Tibial artery (tissue), 4 donors: ENCODE data around the gene ST6GALNAC2.

Experiments
- DNase-seq, 2 donors: peaks; one replicate each; pipeline ENCODE4 v3.0.0-alpha.2; 2019
- H3K27ac ChIP-seq, 2 donors: fragments of 200-600 bp; sonication (generic) in 1 of 2; 1 replicate in 1 of 2; 2 replicates in 1 of 2; pipeline ENCODE4 v1.5.1; 2018 to 2019; ENCODE audit warnings: mild to moderate bottlenecking in 1 of 2
- H3K27me3 ChIP-seq, 2 donors: fragments of 200-600 bp; sonication (generic) in 1 of 2; one replicate each; pipeline versions ENCODE4 v1.5.1 to v1.6.0; 2016 to 2019
- H3K36me3 ChIP-seq, 3 donors: fragments of 200-600 bp; sonication (generic) in 2 of 3; one replicate each; pipeline ENCODE4 v1.5.1; 2016 to 2019; ENCODE audit warnings: mild to moderate bottlenecking in 2 of 3
- H3K4me1 ChIP-seq, 4 donors: fragments of 200-600 bp; sonication (generic) in 2 of 4; 1 replicate in 3 of 4; 2 replicates in 1 of 4; pipeline ENCODE4 v1.5.1; 2016 to 2019
- H3K4me3 ChIP-seq, 2 donors: fragments of 200-600 bp; sonication (generic) in 1 of 2; 1 replicate in 1 of 2; 2 replicates in 1 of 2; pipeline ENCODE4 v1.5.1; 2018 to 2019; ENCODE audit warnings: mild to moderate bottlenecking in 2 of 2
- H3K9me3 ChIP-seq, 3 donors: fragments of 200-600 bp; sonication (generic) in 1 of 3; one replicate each; pipeline ENCODE4 v1.5.1; 2016 to 2019
- intact Hi-C: fragments of 100-400 bp; cut with DNase I; formaldehyde crosslinking; loops from one replicate; pipeline ENCODE4 v1.15.0; 2023; ENCODE audit warnings: low total_unique reads
- TF ChIP-seq, protein P1 (sequence below), 2 experiments: fragments of 200-600 bp in 1 of 2; fragments of 450-650 bp in 1 of 2; IDR thresholded peaks; one replicate each; pipeline ENCODE4 v1.5.1; 2017 to 2019; ENCODE audit warnings: antibody characterized with exemption in 2 of 2, mild to moderate bottlenecking in 1 of 2, moderate library complexity in 1 of 2

The ST6GALNAC2 gene

DNA sequence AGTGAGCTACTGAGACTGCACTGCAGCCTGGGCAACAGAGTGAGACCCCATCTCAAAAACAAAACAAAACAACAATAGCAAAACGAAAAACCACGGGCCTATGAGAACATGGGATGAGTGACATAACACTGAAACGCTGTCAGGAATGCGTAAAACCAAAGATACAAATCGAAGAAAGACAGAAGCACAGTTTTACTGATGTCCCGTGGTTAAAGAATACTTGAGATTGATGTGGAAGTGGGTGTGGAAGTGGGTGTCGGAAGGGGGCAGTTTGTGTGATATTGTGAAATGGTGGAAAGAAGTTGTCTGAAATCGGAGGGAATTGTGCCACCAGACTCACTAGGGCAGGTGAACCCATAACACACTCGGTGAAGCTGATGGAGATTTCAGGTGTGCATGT lies 9.5 kb downstream of the ST6GALNAC2 start:
- intact Hi-C loops: no loop called here
- DNase-seq: no peak
- H3K9me3 ChIP-seq: no peaks in the 10 kb centered on the region
- H3K27ac ChIP-seq: no peak overlapping the region
- no peaks in the 10 kb centered on the region for H3K27me3 ChIP-seq
- no peaks in the 10 kb centered on the region for H3K36me3 ChIP-seq
- H3K4me1 ChIP-seq: no peaks in the 10 kb centered on the region
- TF ChIP-seq, protein P1, sequence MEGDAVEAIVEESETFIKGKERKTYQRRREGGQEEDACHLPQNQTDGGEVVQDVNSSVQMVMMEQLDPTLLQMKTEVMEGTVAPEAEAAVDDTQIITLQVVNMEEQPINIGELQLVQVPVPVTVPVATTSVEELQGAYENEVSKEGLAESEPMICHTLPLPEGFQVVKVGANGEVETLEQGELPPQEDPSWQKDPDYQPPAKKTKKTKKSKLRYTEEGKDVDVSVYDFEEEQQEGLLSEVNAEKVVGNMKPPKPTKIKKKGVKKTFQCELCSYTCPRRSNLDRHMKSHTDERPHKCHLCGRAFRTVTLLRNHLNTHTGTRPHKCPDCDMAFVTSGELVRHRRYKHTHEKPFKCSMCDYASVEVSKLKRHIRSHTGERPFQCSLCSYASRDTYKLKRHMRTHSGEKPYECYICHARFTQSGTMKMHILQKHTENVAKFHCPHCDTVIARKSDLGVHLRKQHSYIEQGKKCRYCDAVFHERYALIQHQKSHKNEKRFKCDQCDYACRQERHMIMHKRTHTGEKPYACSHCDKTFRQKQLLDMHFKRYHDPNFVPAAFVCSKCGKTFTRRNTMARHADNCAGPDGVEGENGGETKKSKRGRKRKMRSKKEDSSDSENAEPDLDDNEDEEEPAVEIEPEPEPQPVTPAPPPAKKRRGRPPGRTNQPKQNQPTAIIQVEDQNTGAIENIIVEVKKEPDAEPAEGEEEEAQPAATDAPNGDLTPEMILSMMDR (IDR thresholded peaks at IDR 0.05): no peak
- H3K4me3 ChIP-seq: no peak overlapping the region

DNA sequence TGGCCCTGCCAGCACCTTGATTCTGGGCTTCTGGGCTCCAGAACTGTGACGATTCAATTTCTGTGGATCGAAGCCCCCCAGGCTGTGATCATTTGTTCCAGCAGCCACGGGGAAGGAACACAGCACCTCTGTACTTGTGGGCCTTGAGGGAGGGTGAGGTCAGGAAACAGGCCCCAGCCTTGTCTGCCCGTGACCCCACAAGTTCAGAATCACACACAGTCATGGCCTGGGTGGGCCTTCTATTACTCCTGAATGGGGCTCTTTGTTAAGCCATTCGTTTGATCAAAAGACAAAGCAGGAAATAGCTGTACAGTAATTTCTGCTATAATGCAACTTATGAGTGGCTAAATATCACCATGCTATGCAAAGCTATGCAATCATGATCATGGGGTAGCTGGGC lies 10.1 kb downstream of the ST6GALNAC2 start:
- Histone ChIP-seq H3K27ac (no peak overlapping the region), H3K4me3 (no peak overlapping the region), H3K27me3 (no peaks in the 10 kb centered on the region), H3K9me3 (no peaks in the 10 kb centered on the region), H3K4me1 (no peaks in the 10 kb centered on the region), H3K36me3 (no peaks in the 10 kb centered on the region)
- TF ChIP-seq, protein P1 (IDR thresholded peaks at IDR 0.05): no peak
- intact Hi-C loops: no loop called here
- no peak for DNase-seq

DNA sequence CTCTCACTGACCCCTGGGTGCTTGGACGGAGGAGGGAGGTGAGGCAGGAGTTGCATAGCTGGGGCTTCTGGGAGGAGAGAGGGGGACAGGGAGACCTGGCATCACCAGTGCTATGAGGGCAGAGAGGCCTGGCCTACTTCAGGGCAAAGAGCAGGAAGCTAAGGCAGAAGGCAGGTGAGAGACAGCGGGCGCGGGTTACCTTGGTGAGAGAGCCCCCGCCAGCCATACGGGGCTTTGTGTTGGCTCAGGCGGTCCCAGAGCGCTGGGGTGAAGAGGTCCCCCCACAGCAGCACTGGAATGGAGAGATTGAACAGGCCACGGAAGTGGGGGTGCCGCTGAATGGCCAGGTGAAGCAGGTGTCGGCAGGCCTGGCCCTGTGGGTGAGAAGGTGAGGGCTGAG lies 11.5 kb downstream of the ST6GALNAC2 start:
- Histone ChIP-seq H3K27ac (no peak overlapping the region), H3K27me3 (peaks cover 0 to 4% of the 10 kb centered on the region in 2 donors), H3K36me3 (no peaks in the 10 kb centered on the region), H3K4me1 (no peaks in the 10 kb centered on the region), H3K4me3 (no peak overlapping the region), H3K9me3 (no peaks in the 10 kb centered on the region)
- intact Hi-C loops: no loop called here
- TF ChIP-seq, protein P1 (IDR thresholded peaks at IDR 0.05): no peak
- no peak for DNase-seq

DNA sequence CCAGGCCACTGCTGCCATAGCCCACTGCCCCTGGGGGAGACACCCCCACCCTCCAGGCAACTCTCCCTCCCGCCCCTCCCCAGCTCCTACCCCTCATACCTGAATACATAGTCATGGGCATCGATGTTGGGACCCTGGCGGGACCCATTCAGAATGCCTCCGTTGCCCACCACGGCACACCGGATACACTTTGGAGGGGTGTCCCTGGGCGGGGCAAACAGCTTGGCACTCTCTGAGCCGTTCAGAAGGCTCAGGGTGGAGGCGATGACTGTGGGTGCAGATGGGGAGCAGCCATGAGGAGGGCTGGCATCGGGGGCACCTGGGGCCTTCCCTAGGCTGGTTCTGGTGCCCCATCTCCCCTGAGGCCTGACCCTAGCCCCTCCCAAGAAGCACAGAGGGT lies 12.6 kb downstream of the ST6GALNAC2 start:
- DNase-seq: no peak

DNA sequence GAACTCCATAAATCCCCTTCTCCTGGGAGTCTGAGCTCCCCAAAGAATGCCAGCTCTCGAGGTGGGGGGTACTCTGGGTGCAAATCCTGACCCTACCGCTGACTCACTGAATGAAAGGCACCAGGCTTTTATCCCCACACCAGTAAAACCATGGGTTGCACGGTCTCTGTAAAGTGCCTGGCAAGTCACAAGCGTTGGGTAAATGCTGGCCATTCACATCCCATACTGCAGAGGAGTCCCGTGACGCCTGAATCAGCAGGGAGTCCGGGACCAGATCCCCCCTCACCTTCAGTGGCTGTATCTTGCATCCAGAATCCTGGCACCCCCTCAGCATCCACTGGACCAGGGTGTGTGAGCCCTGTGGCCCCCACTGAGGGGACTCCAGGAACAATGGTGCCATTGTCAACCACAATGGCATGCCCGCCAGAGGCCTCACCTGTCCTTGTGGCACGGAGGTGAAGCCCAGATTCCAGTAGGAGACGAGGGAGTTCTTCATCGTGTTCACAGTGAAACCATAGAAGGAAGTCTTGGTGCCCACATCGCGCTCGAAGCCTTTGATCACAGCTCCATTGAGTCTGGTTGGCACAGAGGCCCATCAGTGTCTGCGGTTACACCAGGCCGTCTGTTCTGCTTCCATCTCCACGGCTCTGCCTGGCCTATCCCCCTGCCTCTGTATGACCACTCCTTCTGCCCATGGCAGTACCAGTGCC lies 13.3 kb downstream of the ST6GALNAC2 start:
- intact Hi-C loops: no loop called here
- no peaks in the 10 kb centered on the region for H3K9me3 ChIP-seq
- H3K36me3 ChIP-seq: no peaks in the 10 kb centered on the region
- TF ChIP-seq, protein P1 (IDR thresholded peaks at IDR 0.05): no peak
- H3K4me1 ChIP-seq: peaks cover 0 to 10% (median 0%) of the 10 kb centered on the region in 4 donors
- H3K27ac ChIP-seq: no peak overlapping the region
- no peak for DNase-seq
- no peak overlapping the region for H3K4me3 ChIP-seq
- H3K27me3 ChIP-seq: peaks cover 0 to 14% of the 10 kb centered on the region in 2 donors

More for the DNA sequence above, 12.6 kb downstream of the ST6GALNAC2 start:
- Histone ChIP-seq H3K27ac (no peak overlapping the region), H3K4me3 (no peak overlapping the region), H3K4me1 (peaks cover 0 to 2% (median 0%) of the 10 kb centered on the region in 4 donors), H3K36me3 (no peaks in the 10 kb centered on the region), H3K27me3 (peaks cover 0 to 14% of the 10 kb centered on the region in 2 donors), H3K9me3 (no peaks in the 10 kb centered on the region)
- TF ChIP-seq, protein P1 (IDR thresholded peaks at IDR 0.05): no peak
- intact Hi-C loops: no loop called here
